T-helper 1 cell treated with Interleukin-12 subunit alpha and Interleukin-12 subunit beta and Interleukin-4 antibody, amounts not matched to agents 30 ng/mL and 1 ng/mL, for 36 hours (primary cell): ENCODE data around the gene BBOF1. TPM values are rescaled to one million over a fixed set of nuclear protein-coding genes. Genes with fewer than 3 reads are reported as not detected.

ENCODE experiments used
- intact Hi-C: fragments of 100-400 bp; cut with micrococcal nuclease; formaldehyde crosslinking; loops from one replicate; pipeline ENCODE4 v1.15.1; 2024
- total RNA-seq: library from RNA; stranded (reverse); gene quantifications from 2 replicates; pipeline ENCODE4 v1.2.3, GENCODE V29; 2022

BBOF1 gene
- total RNA-seq, 1 donor from 2014 or later = 1.1 TPM

GRCh38 chr14:74085047-74085637 lies 66.0 kb downstream of the BBOF1 start:
- intact Hi-C loops = loop anchor here (2.0 to 5.0 kb wide), 5 partner anchors 440 to 1576 kb away; partner anchors contain the start of genes AREL1, DNAL1, EIF2B2 and ERG28

- intact Hi-C loops = loop anchor here (2.0 to 5.0 kb wide), 5 partner anchors 441 to 1575 kb away; partner anchors contain the start of genes AREL1, DNAL1, EIF2B2 and ERG28
Observed at GRCh38 chr14:74085828-74086227, 66.7 kb downstream of the BBOF1 start.

GRCh38 chr14:74089251-74090020 lies 70.3 kb downstream of the BBOF1 start:
- intact Hi-C loops = loop anchor here (5.0 kb wide), 1 partner anchor 623 kb away; the partner anchor contains the start of genes AREL1 and FCF1

GRCh38 chr14:74105381-74105780 lies 86.2 kb downstream of the BBOF1 start:
- intact Hi-C loops = no loop called here

GRCh38 chr14:74109369-74109768 lies 90.2 kb downstream of the BBOF1 start:
- intact Hi-C loops = no loop called here

- intact Hi-C loops = loop anchor here (1.0 kb wide), 3 partner anchors 106 to 146 kb away; no protein-coding TSS in a partner anchor
Observed at GRCh38 chr14:74111395-74112216, 92.5 kb downstream of the BBOF1 start.

Other genes with a start within 250 kb of the BBOF1 start
- gene PTGR2, start 167.5 kb upstream of the BBOF1 start, total RNA-seq = 0.61 and 0.71 TPM in 2 replicates
- gene ZNF410, start 132.5 kb upstream of the BBOF1 start, total RNA-seq = 53.2 and 58.4 TPM in 2 replicates
- 1.3 and 1.4 TPM in 2 replicates for gene FAM161B, start 69.3 kb upstream of the BBOF1 start, total RNA-seq
- 17.7 and 20.0 TPM in 2 replicates for gene COQ6, start 69.0 kb upstream of the BBOF1 start, total RNA-seq
- 9.1 and 9.7 TPM in 2 replicates for gene ENTPD5, start 61 bp upstream of the BBOF1 start, total RNA-seq
- gene ALDH6A1, start 65.1 kb downstream of the BBOF1 start, total RNA-seq = 10.8 and 11.8 TPM in 2 replicates
- 17.2 and 18.1 TPM in 2 replicates for gene LIN52, start 65.6 kb downstream of the BBOF1 start, total RNA-seq
- gene VSX2, start 220.1 kb downstream of the BBOF1 start, total RNA-seq = not detected in 2 replicates